PC-3 (cell line): ENCODE measurements around the gene ZNF76. TPM values are rescaled to one million over a fixed set of nuclear protein-coding genes. Genes with fewer than 3 reads are reported as not detected.

Experiments used
- ATAC-seq: fragments of 200-7000 bp; cut with Tn5 transposase; 2 replicates; pipeline ENCODE4 v1.9.1; 2020; ENCODE audit warnings: mild to moderate bottlenecking, moderate library complexity
- BruUV-seq: library from RNA; stranded (reverse); fragments of 400-500 nt; replicated peaks from 2 replicates; lab custom pipeline; 2021; lab: Mats Ljungman, UMichigan
- CTCF ChIA-PET: fragments of 300-600 bp; sonication (Branson Sonifier 250); formaldehyde crosslinking; loops from one replicate; lab custom pipeline; 2022; ENCODE audit warnings: antibody characterized with exemption; lab: Charles Lee
- POLR2A ChIA-PET: fragments of 300-600 bp; sonication (Branson Sonifier 250); formaldehyde crosslinking; loops from one replicate; lab custom pipeline; 2022; ENCODE audit warnings: antibody characterized with exemption; ENCODE audit not compliant: unreplicated experiment; lab: Charles Lee
- DNase-seq: peaks from one replicate; pipeline ENCODE4 v3.0.0-alpha.2; 2015
- H2AFZ ChIP-seq: fragments of 300-600 bp; sonication (generic); 2 replicates; pipeline ENCODE4 v1.6.0; 2016; ENCODE audit warnings: antibody characterized with exemption, low read length
- H3F3A ChIP-seq: fragments of 300-600 bp; sonication (generic); one replicate; pipeline ENCODE4 v1.6.0; 2017; ENCODE audit warnings: antibody characterized with exemption, low read length, control low read depth, mild to moderate bottlenecking; ENCODE audit not compliant: unreplicated experiment
- H3K27ac ChIP-seq: fragments of 300-600 bp; sonication (generic); 2 replicates; pipeline ENCODE4 v1.5.1; 2016; ENCODE audit warnings: mild to moderate bottlenecking, low read length
- H3K27me3 ChIP-seq: fragments of 300-600 bp; sonication (generic); 2 replicates; pipeline ENCODE4 v1.6.1; 2016; ENCODE audit warnings: low read length, mixed read lengths
- H3K36me3 ChIP-seq: fragments of 300-600 bp; sonication (generic); 2 replicates; pipeline ENCODE4 v1.6.1; 2016; ENCODE audit warnings: low read depth, mixed run types, low read length, mixed read lengths
- H3K4me1 ChIP-seq: fragments of 300-600 bp; sonication (generic); 2 replicates; pipeline ENCODE4 v1.5.1; 2016; ENCODE audit warnings: low read length; ENCODE audit not compliant: insufficient read depth
- H3K4me2 ChIP-seq: fragments of 300-600 bp; sonication (generic); 2 replicates; pipeline ENCODE4 v1.6.0; 2016; ENCODE audit warnings: low read length
- H3K4me3 ChIP-seq: fragments of 300-600 bp; sonication (generic); 2 replicates; pipeline ENCODE4 v1.5.1; 2016; ENCODE audit warnings: mild to moderate bottlenecking, low read length, mixed read lengths
- H3K79me2 ChIP-seq: fragments of 300-600 bp; sonication (generic); 2 replicates; pipeline ENCODE4 v1.6.1; 2017; ENCODE audit warnings: low read length, mixed read lengths
- H3K9ac ChIP-seq: fragments of 300-600 bp; sonication (generic); 2 replicates; pipeline ENCODE4 v1.6.0; 2016; ENCODE audit warnings: mild to moderate bottlenecking, low read length
- H3K9me2 ChIP-seq: fragments of 300-600 bp; sonication (generic); replicated peaks from 2 replicates; pipeline ENCODE4 v1.6.1; 2016; ENCODE audit warnings: mixed run types, low read length, mixed read lengths
- H3K9me3 ChIP-seq: fragments of 300-600 bp; sonication (generic); 2 replicates; pipeline ENCODE4 v1.6.1; 2016; ENCODE audit warnings: low read length, mixed read lengths
- H4K20me1 ChIP-seq: fragments of 300-600 bp; sonication (generic); 2 replicates; pipeline ENCODE4 v1.6.1; 2016; ENCODE audit warnings: low read length, mixed read lengths
- EZH2 ChIP-seq: fragments of 300-600 bp; sonication (generic); IDR thresholded peaks from one replicate; pipeline ENCODE4 v1.6.1; 2017; ENCODE audit warnings: antibody characterized with exemption, mild to moderate bottlenecking, low read length; ENCODE audit not compliant: unreplicated experiment
- EZH2phosphoT487 ChIP-seq: fragments of 300-600 bp; sonication (generic); IDR thresholded peaks from 2 replicates; pipeline ENCODE4 v1.6.1; 2018; ENCODE audit warnings: mild to moderate bottlenecking, antibody characterized with exemption, low read length, borderline replicate concordance
- intact Hi-C: fragments of 100-400 bp; cut with micrococcal nuclease; formaldehyde crosslinking; loops from 2 replicates; pipeline ENCODE4 v1.9.0; 2023
- total RNA-seq: library from RNA; depleted of rRNA; stranded (reverse); fragments of >200 nt; gene quantifications from 2 replicates; pipeline ENCODE4 v1.2.3, GENCODE V29; 2014
- TF ChIP-seq, protein P1 (sequence below): fragments of 300-600 bp; sonication (generic); conservative IDR thresholded peaks from 2 replicates; pipeline ENCODE4 v1.5.1; 2017; ENCODE audit warnings: antibody characterized with exemption, low read depth, mild to moderate bottlenecking, low read length

The ZNF76 gene
- total RNA-seq, 1 experiment from 2014 or later, result 20.8 TPM

DNA sequence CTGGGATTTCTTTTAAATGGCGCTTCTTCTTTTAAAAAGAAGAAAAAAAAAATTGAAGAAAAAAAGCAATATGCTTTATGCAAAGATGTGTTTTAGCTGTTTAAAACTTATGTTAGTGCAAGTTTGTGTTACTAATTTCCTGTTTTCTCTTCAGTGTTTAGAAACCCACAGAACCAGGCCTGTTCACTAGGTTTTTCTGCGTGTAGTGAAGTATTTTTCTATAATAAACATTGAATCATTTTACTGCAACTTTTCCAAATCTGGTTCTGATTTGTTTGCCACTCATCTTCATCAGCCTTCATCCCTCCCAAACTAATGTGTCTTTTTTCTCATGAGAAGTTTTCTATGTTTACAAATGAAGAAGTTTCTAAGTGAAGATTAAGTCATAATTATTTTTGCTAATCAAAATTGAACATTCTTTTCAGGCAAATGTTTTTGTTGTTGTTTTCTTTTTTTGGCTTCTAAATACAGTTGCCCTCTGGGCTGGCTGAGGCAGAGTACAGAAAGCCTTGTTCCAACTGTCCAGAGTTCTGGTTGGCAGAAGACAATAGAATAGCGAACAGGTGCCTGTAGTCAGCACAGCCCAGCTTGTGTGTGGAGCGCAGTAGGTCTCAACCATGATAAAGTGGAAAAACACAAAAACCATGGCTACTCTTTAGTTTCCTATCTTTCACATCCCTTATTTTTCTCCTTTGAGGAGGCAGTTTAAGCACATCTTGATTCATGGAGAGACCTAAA, 14.5 kb downstream of the ZNF76 start:
- H3K79me2 ChIP-seq, result no peaks in the 10 kb centered on the region
- H2AFZ ChIP-seq, result no peak overlapping the region
- H3K4me1 ChIP-seq, result no peaks in the 10 kb centered on the region
- ATAC-seq, result no peak
- no peaks in the 10 kb centered on the region for H4K20me1 ChIP-seq
- H3F3A ChIP-seq, result no peaks in the 10 kb centered on the region
- no peak overlapping the region for H3K4me2 ChIP-seq
- no peak overlapping the region for H3K27ac ChIP-seq
- no peaks in the 10 kb centered on the region for H3K9me2 ChIP-seq
- ChIA-PET POLR2A (no interaction called here), CTCF (no interaction called here)
- no peak overlapping the region for H3K4me3 ChIP-seq
- TF ChIP-seq EZH2phosphoT487 (no peak), EZH2 (no peak)
- TF ChIP-seq, protein P1, sequence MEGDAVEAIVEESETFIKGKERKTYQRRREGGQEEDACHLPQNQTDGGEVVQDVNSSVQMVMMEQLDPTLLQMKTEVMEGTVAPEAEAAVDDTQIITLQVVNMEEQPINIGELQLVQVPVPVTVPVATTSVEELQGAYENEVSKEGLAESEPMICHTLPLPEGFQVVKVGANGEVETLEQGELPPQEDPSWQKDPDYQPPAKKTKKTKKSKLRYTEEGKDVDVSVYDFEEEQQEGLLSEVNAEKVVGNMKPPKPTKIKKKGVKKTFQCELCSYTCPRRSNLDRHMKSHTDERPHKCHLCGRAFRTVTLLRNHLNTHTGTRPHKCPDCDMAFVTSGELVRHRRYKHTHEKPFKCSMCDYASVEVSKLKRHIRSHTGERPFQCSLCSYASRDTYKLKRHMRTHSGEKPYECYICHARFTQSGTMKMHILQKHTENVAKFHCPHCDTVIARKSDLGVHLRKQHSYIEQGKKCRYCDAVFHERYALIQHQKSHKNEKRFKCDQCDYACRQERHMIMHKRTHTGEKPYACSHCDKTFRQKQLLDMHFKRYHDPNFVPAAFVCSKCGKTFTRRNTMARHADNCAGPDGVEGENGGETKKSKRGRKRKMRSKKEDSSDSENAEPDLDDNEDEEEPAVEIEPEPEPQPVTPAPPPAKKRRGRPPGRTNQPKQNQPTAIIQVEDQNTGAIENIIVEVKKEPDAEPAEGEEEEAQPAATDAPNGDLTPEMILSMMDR, result no peak
- H3K36me3 ChIP-seq, result no peaks in the 10 kb centered on the region
- H3K27me3 ChIP-seq, result no peaks in the 10 kb centered on the region
- intact Hi-C loops, result no loop called here
- no peaks in the 10 kb centered on the region for H3K9me3 ChIP-seq
- no TSS peak for BruUV-seq
- no peak overlapping the region for H3K9ac ChIP-seq
- DNase-seq, result no peak

DNA sequence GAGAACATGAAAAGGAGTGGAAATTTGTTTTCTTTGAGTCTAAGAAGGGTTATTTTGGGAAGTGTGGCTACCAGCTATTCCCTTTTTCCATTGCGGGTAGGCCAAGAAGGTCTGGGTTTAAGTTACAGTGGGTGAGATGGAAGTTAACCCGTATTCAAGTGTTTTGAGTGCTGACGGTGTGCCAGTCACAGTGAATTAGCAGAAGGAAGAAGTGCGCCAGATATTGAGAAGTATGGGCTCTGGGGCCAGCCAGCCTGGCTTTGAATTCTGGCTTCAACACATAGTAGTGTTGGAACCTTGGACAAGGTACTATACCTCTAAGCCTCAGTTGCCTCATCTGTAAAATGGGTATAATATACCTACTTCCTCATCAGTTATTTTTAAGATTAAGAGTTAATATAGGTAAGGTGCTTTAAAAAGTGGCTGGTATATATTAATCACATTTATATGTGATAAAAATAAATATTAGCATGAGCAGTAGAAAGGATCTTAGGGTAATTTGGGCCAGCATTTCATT, 16.3 kb downstream of the ZNF76 start:
- H3F3A ChIP-seq, result no peaks in the 10 kb centered on the region
- BruUV-seq, result no TSS peak
- H3K4me1 ChIP-seq, result no peaks in the 10 kb centered on the region
- no peak overlapping the region for H3K9ac ChIP-seq
- H3K4me3 ChIP-seq, result no peak overlapping the region
- H3K9me2 ChIP-seq, result no peaks in the 10 kb centered on the region
- H3K79me2 ChIP-seq, result no peaks in the 10 kb centered on the region
- intact Hi-C loops, result no loop called here
- CTCF ChIA-PET, result no interaction called here
- no peaks in the 10 kb centered on the region for H4K20me1 ChIP-seq
- H3K9me3 ChIP-seq, result no peaks in the 10 kb centered on the region
- DNase-seq (no peak), ATAC-seq (no peak)
- H3K27ac ChIP-seq, result no peak overlapping the region
- no peak overlapping the region for H2AFZ ChIP-seq
- H3K4me2 ChIP-seq, result no peak overlapping the region
- no peaks in the 10 kb centered on the region for H3K27me3 ChIP-seq
- TF ChIP-seq EZH2, result no peak
- no peak for TF ChIP-seq EZH2phosphoT487
- TF ChIP-seq, protein P1, result no peak
- POLR2A ChIA-PET, result no interaction called here
- no peaks in the 10 kb centered on the region for H3K36me3 ChIP-seq

DNA sequence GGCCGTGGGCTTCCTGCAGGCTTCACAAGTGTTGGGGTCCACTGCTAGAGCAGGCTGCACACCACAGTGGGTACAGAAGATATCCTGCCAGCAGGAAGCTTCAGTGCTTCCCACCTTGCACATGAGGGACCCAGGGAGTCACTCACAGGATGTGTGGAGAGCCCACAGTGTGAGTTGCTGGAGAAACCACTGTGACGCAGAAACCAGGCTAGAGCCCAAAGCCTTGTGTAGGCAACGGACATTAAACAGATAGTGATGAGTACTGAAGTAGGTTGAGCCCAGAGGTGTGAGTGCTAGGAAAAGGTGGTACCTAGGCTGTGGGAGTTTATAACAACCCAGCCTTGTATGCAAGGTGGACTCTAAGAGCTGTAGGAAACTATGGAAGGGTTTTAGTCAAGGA, 19.2 kb downstream of the ZNF76 start:
- H4K20me1 ChIP-seq, result no peaks in the 10 kb centered on the region
- ATAC-seq, result no peak
- BruUV-seq, result no TSS peak
- no peaks in the 10 kb centered on the region for H3F3A ChIP-seq
- no peak for DNase-seq
- H3K4me1 ChIP-seq, result no peaks in the 10 kb centered on the region
- ChIA-PET CTCF (no interaction called here), POLR2A (no interaction called here)
- no peaks in the 10 kb centered on the region for H3K79me2 ChIP-seq
- no peaks in the 10 kb centered on the region for H3K36me3 ChIP-seq
- H3K27ac ChIP-seq, result no peak overlapping the region
- no peak overlapping the region for H3K4me2 ChIP-seq
- no peak overlapping the region for H3K9ac ChIP-seq
- H3K4me3 ChIP-seq, result no peak overlapping the region
- H3K27me3 ChIP-seq, result no peaks in the 10 kb centered on the region
- no peaks in the 10 kb centered on the region for H3K9me2 ChIP-seq
- TF ChIP-seq, protein P1, result no peak
- TF ChIP-seq EZH2phosphoT487, result no peak
- no peak for TF ChIP-seq EZH2
- intact Hi-C loops, result no loop called here
- H3K9me3 ChIP-seq, result no peaks in the 10 kb centered on the region
- H2AFZ ChIP-seq, result no peak overlapping the region
